Fibroblast of lung (primary cell): ENCODE results near the gene PPP2R2D. TPM values are rescaled to one million over a fixed set of nuclear protein-coding genes. Genes with fewer than 3 reads are reported as not detected.

Source experiments
- DNase-seq, 2 donors: peaks; one replicate each; pipeline versions ENCODE4 v3.0.0 to v3.0.0-alpha.2; 2010; ENCODE audit warnings: low read depth in 2 of 2
- H2AFZ ChIP-seq: 2 replicates; pipeline ENCODE4 v1.5.1; 2012; ENCODE audit warnings: low read length, control low read depth, inconsistent platforms
- H3K27ac ChIP-seq: 2 replicates; pipeline ENCODE4 v1.5.1; 2011; ENCODE audit warnings: low read length, control low read depth; ENCODE audit not compliant: insufficient read depth
- H3K27me3 ChIP-seq: 2 replicates; pipeline ENCODE4 v1.5.1; 2011; ENCODE audit warnings: mild to moderate bottlenecking, low read length; ENCODE audit not compliant: control insufficient read depth, insufficient read depth
- H3K36me3 ChIP-seq: 2 replicates; pipeline ENCODE4 v1.5.1; 2011; ENCODE audit warnings: low read length; ENCODE audit not compliant: control insufficient read depth, insufficient read depth
- H3K4me1 ChIP-seq: 2 replicates; pipeline ENCODE4 v1.5.1; 2011; ENCODE audit warnings: low read length; ENCODE audit not compliant: control insufficient read depth, insufficient read depth; ENCODE audit errors: extremely low read depth
- H3K4me2 ChIP-seq: 2 replicates; pipeline ENCODE4 v1.5.1; 2011; ENCODE audit warnings: low read length, control low read depth; ENCODE audit not compliant: insufficient read depth; ENCODE audit errors: extremely low read depth
- H3K4me3 ChIP-seq, 4 experiments: fragments of 200-600 bp in 1 of 4; sonication (generic) in 1 of 4; replicated peaks in 1 of 4; 2 replicates each; pipeline ENCODE4 v1.5.1; 2011 to 2016; ENCODE audit warnings: low read length in 4 of 4, low read depth in 3 of 4, mild to moderate bottlenecking in 3 of 4, control low read depth in 2 of 4, inconsistent platforms in 1 of 4, mixed read lengths in 1 of 4; ENCODE audit not compliant: insufficient read depth in 1 of 4; ENCODE audit errors: control extremely low read depth in 1 of 4
- H3K79me2 ChIP-seq: 2 replicates; pipeline ENCODE4 v1.5.1; 2012; ENCODE audit warnings: mild to moderate bottlenecking, low read length, inconsistent platforms; ENCODE audit not compliant: control insufficient read depth, insufficient read depth
- H3K9ac ChIP-seq: 2 replicates; pipeline ENCODE4 v1.5.1; 2011; ENCODE audit warnings: mild to moderate bottlenecking, low read length, control low read depth; ENCODE audit not compliant: insufficient read depth
- H3K9me3 ChIP-seq: 2 replicates; pipeline ENCODE4 v1.5.1; 2012; ENCODE audit warnings: low read depth, low read length; ENCODE audit not compliant: control insufficient read depth, insufficient read depth
- H4K20me1 ChIP-seq: 2 replicates; pipeline ENCODE4 v1.5.1; 2011; ENCODE audit warnings: low read length; ENCODE audit not compliant: control insufficient read depth, insufficient read depth; ENCODE audit errors: extremely low read depth
- EZH2 ChIP-seq: IDR thresholded peaks from 2 replicates; pipeline ENCODE4 v1.5.1; 2012; ENCODE audit warnings: low read length, control low read depth, mild to moderate bottlenecking; ENCODE audit errors: missing control alignments
- polyA plus RNA-seq, 2 donors: library from polyadenylated mRNA; depleted of rRNA in 1 of 2; stranded (reverse) in 1 of 2; unstranded in 1 of 2; fragments of >200 nt; gene quantifications; 2 replicates each; pipeline ENCODE4 v1.2.1, GENCODE V29; 2011 to 2012; ENCODE audit warnings: missing spikeins in 1 of 2
- total RNA-seq: library from RNA; depleted of rRNA; stranded (reverse); fragments of >200 nt; gene quantifications from 2 replicates; pipeline ENCODE4 v1.2.1, GENCODE V29; 2014
- TF ChIP-seq, protein P1 (sequence below), 2 donors: IDR thresholded peaks in 1 of 2; conservative IDR thresholded peaks in 1 of 2; 1 replicate in 1 of 2; 2 replicates in 1 of 2; pipeline ENCODE4 v1.5.1; 2011 to 2012; ENCODE audit warnings: low read length in 2 of 2, control low read depth in 1 of 2, inconsistent platforms in 1 of 2, low read depth in 1 of 2, mild to moderate bottlenecking in 1 of 2

The PPP2R2D gene
- total and polyA plus RNA-seq, 2 donors (not counting 1 experiment from before 2014, with no cell fraction given), result 23.3 to 25.4 TPM

DNA sequence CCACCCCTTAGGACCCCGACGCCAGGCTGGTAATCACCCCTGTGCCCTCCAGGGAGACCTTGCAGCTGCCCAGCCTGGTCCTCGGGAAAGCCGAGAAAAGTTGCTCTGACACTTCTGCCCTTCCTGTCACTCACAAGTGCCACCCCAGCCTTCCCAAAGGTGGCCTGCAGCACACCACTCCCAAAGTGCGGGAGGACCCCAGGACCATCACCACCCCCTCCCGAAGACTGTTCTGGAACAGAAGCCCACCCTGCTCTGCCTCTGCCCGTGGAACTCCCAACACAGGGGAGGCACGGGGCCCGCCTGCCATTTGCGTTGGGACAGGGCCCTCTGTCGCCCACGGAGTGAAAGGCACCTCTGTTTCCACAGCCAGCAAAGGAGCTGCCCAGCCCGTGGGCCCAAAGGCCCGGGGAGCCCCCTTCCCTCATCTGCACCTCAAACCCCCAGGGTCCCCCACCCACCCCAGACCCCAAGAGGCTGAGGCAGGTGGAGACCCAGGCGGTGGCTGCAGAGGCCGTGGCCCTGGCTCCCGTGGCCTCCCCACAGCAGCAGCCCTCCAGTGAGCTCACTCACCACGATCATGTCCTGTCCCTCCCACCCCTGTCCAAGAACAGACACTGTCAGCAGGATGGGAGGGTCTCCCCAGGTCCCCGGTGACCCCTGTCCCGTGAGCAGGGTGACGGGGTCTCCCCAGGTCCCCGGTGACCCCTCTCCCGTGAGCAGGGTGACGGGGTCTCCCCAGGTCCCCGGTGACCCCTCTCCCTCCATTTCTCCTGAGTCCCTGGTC lies 47.8 kb upstream of the PPP2R2D start:
- no peaks in the 10 kb centered on the region for H3K9me3 ChIP-seq
- no peak for DNase-seq
- TF ChIP-seq, protein P1, sequence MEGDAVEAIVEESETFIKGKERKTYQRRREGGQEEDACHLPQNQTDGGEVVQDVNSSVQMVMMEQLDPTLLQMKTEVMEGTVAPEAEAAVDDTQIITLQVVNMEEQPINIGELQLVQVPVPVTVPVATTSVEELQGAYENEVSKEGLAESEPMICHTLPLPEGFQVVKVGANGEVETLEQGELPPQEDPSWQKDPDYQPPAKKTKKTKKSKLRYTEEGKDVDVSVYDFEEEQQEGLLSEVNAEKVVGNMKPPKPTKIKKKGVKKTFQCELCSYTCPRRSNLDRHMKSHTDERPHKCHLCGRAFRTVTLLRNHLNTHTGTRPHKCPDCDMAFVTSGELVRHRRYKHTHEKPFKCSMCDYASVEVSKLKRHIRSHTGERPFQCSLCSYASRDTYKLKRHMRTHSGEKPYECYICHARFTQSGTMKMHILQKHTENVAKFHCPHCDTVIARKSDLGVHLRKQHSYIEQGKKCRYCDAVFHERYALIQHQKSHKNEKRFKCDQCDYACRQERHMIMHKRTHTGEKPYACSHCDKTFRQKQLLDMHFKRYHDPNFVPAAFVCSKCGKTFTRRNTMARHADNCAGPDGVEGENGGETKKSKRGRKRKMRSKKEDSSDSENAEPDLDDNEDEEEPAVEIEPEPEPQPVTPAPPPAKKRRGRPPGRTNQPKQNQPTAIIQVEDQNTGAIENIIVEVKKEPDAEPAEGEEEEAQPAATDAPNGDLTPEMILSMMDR (conservative IDR thresholded peaks at IDR 0.05 in 1 of 2, IDR thresholded peaks at IDR 0.05 in 1 of 2; ENCODE audit: low read depth in 1 of 2, low read length in 2 of 2), result no peak
- TF ChIP-seq EZH2, result no peak
- H3K36me3 ChIP-seq, result no peaks in the 10 kb centered on the region
- H4K20me1 ChIP-seq, result no peaks in the 10 kb centered on the region
- H3K4me3 ChIP-seq, result no peak overlapping the region
- H3K9ac ChIP-seq, result no peak overlapping the region
- no peaks in the 10 kb centered on the region for H3K27me3 ChIP-seq
- no peaks in the 10 kb centered on the region for H3K4me1 ChIP-seq
- no peak overlapping the region for H3K4me2 ChIP-seq
- no peaks in the 10 kb centered on the region for H3K79me2 ChIP-seq
- H2AFZ ChIP-seq, result no peak overlapping the region
- no peak overlapping the region for H3K27ac ChIP-seq

DNA sequence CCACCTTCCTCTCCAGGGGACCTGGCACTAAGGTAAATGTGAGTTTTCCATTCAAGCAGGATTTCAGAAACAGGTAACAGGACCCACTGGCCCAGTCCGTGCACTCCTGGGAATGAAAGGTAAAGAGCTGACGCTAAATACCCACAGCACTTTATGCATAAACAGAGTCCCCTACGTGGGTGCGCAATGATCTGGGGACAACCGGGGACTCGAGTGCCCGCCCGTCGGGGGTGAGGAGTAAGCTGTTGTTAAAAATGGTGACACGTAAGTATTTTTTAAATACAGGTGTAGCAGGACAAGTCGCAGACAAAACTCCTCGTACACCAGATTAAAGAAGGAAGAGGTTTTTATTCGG lies 47.2 kb upstream of the PPP2R2D start:
- Histone ChIP-seq H3K9ac (no peak overlapping the region), H4K20me1 (no peaks in the 10 kb centered on the region), H3K36me3 (no peaks in the 10 kb centered on the region), H3K4me1 (no peaks in the 10 kb centered on the region), H3K4me2 (no peak overlapping the region), H3K79me2 (no peaks in the 10 kb centered on the region), H2AFZ (no peak overlapping the region), H3K27me3 (no peaks in the 10 kb centered on the region), H3K27ac (no peak overlapping the region), H3K9me3 (no peaks in the 10 kb centered on the region), H3K4me3 (no peak overlapping the region)
- no peak for TF ChIP-seq EZH2
- TF ChIP-seq, protein P1 (conservative IDR thresholded peaks at IDR 0.05 in 1 of 2, IDR thresholded peaks at IDR 0.05 in 1 of 2; ENCODE audit: low read depth in 1 of 2, low read length in 2 of 2), result no peak
- no peak for DNase-seq

DNA sequence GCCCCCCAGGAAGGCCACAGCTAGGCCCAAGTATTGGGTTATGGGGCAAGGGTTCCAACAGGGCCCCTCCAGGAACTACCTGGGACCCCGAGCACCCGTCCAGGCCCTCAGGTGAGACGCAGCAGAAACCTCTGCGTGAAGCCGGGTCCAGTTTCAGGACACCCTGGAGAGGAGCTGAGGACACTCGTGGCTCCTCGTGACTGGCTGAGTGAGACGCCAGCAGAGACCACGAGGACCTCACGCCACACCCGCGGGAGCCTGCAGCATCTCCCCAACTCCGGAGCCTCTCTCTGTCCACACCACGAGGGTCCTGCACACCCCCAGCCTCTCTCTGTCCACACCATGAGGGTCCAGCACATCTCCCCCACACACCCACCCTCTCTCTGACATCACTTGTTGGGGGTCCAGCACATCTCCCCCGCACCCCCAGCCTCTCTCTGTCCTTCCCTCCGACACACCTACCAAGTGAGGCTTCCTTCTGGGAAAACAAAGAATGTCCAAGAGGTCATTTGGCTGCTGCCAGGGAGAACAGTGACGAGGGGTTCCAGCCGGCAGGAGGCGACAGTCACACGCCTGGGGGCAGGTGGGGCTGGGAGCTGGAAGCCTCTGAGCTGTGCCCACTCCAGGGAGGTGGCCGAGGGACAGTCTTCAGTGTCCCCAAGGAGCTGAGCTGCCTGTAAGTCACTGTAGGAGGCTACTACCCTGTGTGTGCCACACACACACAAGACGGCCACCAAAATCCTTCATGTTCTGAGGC lies 46.1 kb upstream of the PPP2R2D start:
- no peaks in the 10 kb centered on the region for H4K20me1 ChIP-seq
- no peaks in the 10 kb centered on the region for H3K79me2 ChIP-seq
- no peak overlapping the region for H3K27ac ChIP-seq
- DNase-seq, result no peak
- no peaks in the 10 kb centered on the region for H3K36me3 ChIP-seq
- H3K4me1 ChIP-seq, result no peaks in the 10 kb centered on the region
- no peaks in the 10 kb centered on the region for H3K9me3 ChIP-seq
- no peak for TF ChIP-seq EZH2
- TF ChIP-seq, protein P1 (conservative IDR thresholded peaks at IDR 0.05 in 1 of 2, IDR thresholded peaks at IDR 0.05 in 1 of 2; ENCODE audit: low read depth in 1 of 2, low read length in 2 of 2), result no peak
- H3K9ac ChIP-seq, result no peak overlapping the region
- no peak overlapping the region for H3K4me3 ChIP-seq
- no peak overlapping the region for H3K4me2 ChIP-seq
- H2AFZ ChIP-seq, result no peak overlapping the region
- no peaks in the 10 kb centered on the region for H3K27me3 ChIP-seq
